ENCODE data around the gene HSPA12B. TPM values are rescaled to one million over a fixed set of nuclear protein-coding genes. Genes with fewer than 3 reads are reported as not detected.

HSPA12B gene
- total and polyA plus RNA-seq, 9 of the 15 experiments (the other 6 are each of a cell fraction or from before 2014, with no cell fraction given), result 0.03 to 0.07 TPM; not detected in 7

GRCh38 chr20:3785240-3786125 is 53.0 kb downstream of the HSPA12B start (continued):
- no peak for TF ChIP-seq KAT8 (IDR thresholded peaks at IDR 0.05; ENCODE audit: low read depth)
- peak in 1 of 2 experiments; percentile 40; a peak in 1 of 4 replicates for TF ChIP-seq FOXA3 (CRISPR knock-in tag; conservative IDR thresholded peaks at IDR 0.05 in 1 of 2, IDR thresholded peaks at IDR 0.05 in 1 of 2)
- TF ChIP-seq ZNF324 (CRISPR knock-in tag; IDR thresholded peaks at IDR 0.05), result no peak
- peak; percentile 61; the same call in 1 of the 2 replicates for TF ChIP-seq ZC3H4 (CRISPR knock-in tag; IDR thresholded peaks at IDR 0.05; ENCODE audit: borderline replicate concordance)
- no peak for TF ChIP-seq ESRRB (CRISPR knock-in tag; IDR thresholded peaks at IDR 0.05; ENCODE audit: borderline replicate concordance)
- TF ChIP-seq ZNF589 (CRISPR knock-in tag; IDR thresholded peaks at IDR 0.05; ENCODE audit: low read depth), result no peak
- TF ChIP-seq NFYB (IDR thresholded peaks at IDR 0.05; ENCODE audit: extremely low read depth, insufficient read length), result no peak
- no peak for TF ChIP-seq ADNP (tag; IDR thresholded peaks at IDR 0.05)
- TF ChIP-seq GMEB1 (CRISPR knock-in tag; IDR thresholded peaks at IDR 0.05), result no peak
- TF ChIP-seq NFE2 (IDR thresholded peaks at IDR 0.05; ENCODE audit: low read depth), result no peak
- no peak for TF ChIP-seq E2F4 (CRISPR knock-in tag; IDR thresholded peaks at IDR 0.05; ENCODE audit: low read depth)
- TF ChIP-seq ZNF165 (CRISPR knock-in tag; IDR thresholded peaks at IDR 0.05; ENCODE audit: borderline replicate concordance), result no peak
- no peak for TF ChIP-seq ZBED1 (IDR thresholded peaks at IDR 0.05)
- TF ChIP-seq ARNT (IDR thresholded peaks at IDR 0.05), result no peak
- TF ChIP-seq ZNF347 (CRISPR knock-in tag; IDR thresholded peaks at IDR 0.05; ENCODE audit: low read depth), result no peak

Measured in K562 (cell line).